Measurements from ENCODE around the gene GNAI1.
A peak's percentile ranks its signal among the peaks of the same experiment; 100 is the strongest.

GNAI1 gene

GRCh38 chr7:80132594-80132993 lies 2.0 kb upstream of the GNAI1 start:
- no peak for DNase-seq
- Histone ChIP-seq H3K4me1 (peaks cover 0 to 19% (median 8%) of the 10 kb centered on the region in 4 donors), H3K9me3 (no peaks in the 10 kb centered on the region), H3K36me3 (no peaks in the 10 kb centered on the region), H3K4me3 (no peak overlapping the region), H3K27me3 (no peaks in the 10 kb centered on the region), H3K27ac (no peak overlapping the region)
- intact Hi-C loops (cut with DNase I; ENCODE audit: low total_unique reads) = loop anchor here (10.0 kb wide), 1 partner anchor 252 kb away; no protein-coding TSS in a partner anchor
- TF ChIP-seq CTCF (IDR thresholded peaks at IDR 0.05) = no peak

GRCh38 chr7:80133361-80134114 lies 1.1 kb upstream of the GNAI1 start:
- peak overlapping the region; percentile 97 to 98 for H3K27ac ChIP-seq
- peak in 1 of 2 experiments; percentile 7 for TF ChIP-seq CTCF (IDR thresholded peaks at IDR 0.05)

GRCh38 chr7:80134115-80134535 lies 506 bp upstream of the GNAI1 start:
- peaks cover 0 to 35% (median 15%) of the 10 kb centered on the region in 4 donors for H3K4me1 ChIP-seq
- peak overlapping the region; percentile 97 to 98 for H3K27ac ChIP-seq
- no peaks in the 10 kb centered on the region for H3K27me3 ChIP-seq
- peak in 1 of 2 donors; percentile 73 for DNase-seq
- intact Hi-C loops (cut with DNase I; ENCODE audit: low total_unique reads) = loop anchor here (10.0 kb wide), 1 partner anchor 251 kb away; no protein-coding TSS in a partner anchor
- no peaks in the 10 kb centered on the region for H3K9me3 ChIP-seq
- TF ChIP-seq CTCF (IDR thresholded peaks at IDR 0.05) = no peak
- H3K4me3 ChIP-seq = peak overlapping the region; percentile 95 to 100
- H3K36me3 ChIP-seq = no peaks in the 10 kb centered on the region

More at GRCh38 chr7:80133361-80134114, 1.1 kb upstream of the GNAI1 start:
- peak overlapping the region; percentile 95 to 100 for H3K4me3 ChIP-seq
- DNase-seq = no peak
- intact Hi-C loops (cut with DNase I; ENCODE audit: low total_unique reads) = loop anchor here (10.0 kb wide), 1 partner anchor 251 kb away; no protein-coding TSS in a partner anchor
- H3K27me3 ChIP-seq = no peaks in the 10 kb centered on the region
- H3K9me3 ChIP-seq = no peaks in the 10 kb centered on the region
- H3K4me1 ChIP-seq = peaks cover 0 to 29% (median 10%) of the 10 kb centered on the region in 4 donors
- H3K36me3 ChIP-seq = no peaks in the 10 kb centered on the region

- Histone ChIP-seq H3K9me3 (no peaks in the 10 kb centered on the region), H3K27ac (peak overlapping the region; percentile 97 to 98), H3K27me3 (no peaks in the 10 kb centered on the region), H3K4me1 (peaks cover 0 to 48% (median 21%) of the 10 kb centered on the region in 4 donors), H3K36me3 (no peaks in the 10 kb centered on the region), H3K4me3 (peak overlapping the region; percentile 95 to 100)
- no peak for TF ChIP-seq CTCF (IDR thresholded peaks at IDR 0.05)
- peak in 1 of 2 donors; percentile 65 for DNase-seq
- intact Hi-C loops (cut with DNase I; ENCODE audit: low total_unique reads) = loop anchor here (10.0 kb wide), 1 partner anchor 249 kb away; no protein-coding TSS in a partner anchor
Observed at GRCh38 chr7:80135309-80136104, 876 bp downstream of the GNAI1 start.

GRCh38 chr7:80136261-80137055 lies 1.8 kb downstream of the GNAI1 start:
- DNase-seq = no peak
- peak overlapping the region; percentile 95 to 100 for H3K4me3 ChIP-seq
- no peak for TF ChIP-seq CTCF (IDR thresholded peaks at IDR 0.05)
- H3K27me3 ChIP-seq = no peaks in the 10 kb centered on the region
- intact Hi-C loops (cut with DNase I; ENCODE audit: low total_unique reads) = loop anchor here (10.0 kb wide), 1 partner anchor 248 kb away; no protein-coding TSS in a partner anchor
- peaks cover 0 to 52% (median 21%) of the 10 kb centered on the region in 4 donors for H3K4me1 ChIP-seq
- no peaks in the 10 kb centered on the region for H3K36me3 ChIP-seq
- peak overlapping the region; percentile 97 to 98 for H3K27ac ChIP-seq
- no peaks in the 10 kb centered on the region for H3K9me3 ChIP-seq

Measured in tibial artery (tissue), 4 donors.